ENCODE measurements around the gene ZNF275.
A peak's percentile ranks its signal among the peaks of the same experiment; 100 is the strongest.
"Not testable (repeated sequence)": the region's sequence is repeated elsewhere in the genome, so short reads cannot be mapped to it uniquely, and the experiment has no call there.

Gene ZNF275

DNA sequence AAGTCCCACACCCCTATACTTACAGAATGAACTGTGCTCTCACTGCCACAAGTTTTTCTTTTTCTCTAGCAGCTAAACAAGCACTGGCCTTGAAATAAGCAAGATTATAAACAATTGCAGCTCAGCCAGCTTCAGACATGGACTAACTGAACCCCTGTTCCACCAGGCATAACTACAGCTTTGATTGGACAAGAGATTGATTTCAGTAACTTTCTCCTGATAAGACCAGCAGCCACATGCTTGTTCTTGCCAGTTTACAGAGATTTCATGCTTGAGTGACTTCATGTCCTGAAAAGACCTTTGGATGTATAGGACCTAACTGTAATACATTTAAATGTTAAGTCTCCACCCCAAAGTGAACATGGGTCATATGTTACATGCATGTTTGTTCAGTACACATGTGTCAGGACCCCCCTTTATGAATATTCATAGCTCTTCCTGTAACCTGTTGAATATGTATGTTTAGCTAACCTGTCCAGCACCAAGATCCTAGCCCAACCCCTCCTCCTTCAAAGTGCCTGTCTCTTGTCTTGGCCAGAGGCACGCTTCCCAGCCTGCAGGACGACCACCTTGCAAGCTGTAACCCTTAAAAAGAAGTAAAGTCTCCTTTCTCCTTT is 27.9 kb downstream of the ZNF275 start:
- DNase-seq (ENCODE audit: low spot score): no peak

DNA sequence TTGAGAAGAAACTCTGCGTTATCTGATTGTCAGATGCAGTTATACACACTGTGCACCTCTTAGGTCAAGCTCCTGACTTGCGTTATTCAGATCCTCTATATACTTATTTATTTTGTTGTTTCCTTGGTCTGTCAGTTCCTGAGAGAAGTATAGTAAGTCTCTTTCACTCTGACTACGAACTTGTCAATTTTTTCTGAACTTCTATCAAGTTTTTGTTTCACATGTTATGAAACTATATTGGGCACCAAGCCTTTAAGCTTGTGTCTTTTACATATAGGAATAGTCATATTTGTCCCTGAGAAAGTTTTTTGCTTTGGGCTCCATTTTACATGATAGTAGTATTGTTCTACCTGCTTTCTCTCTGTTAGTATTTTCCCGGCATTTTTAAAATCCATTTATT is 31.7 kb downstream of the ZNF275 start:
- DNase-seq (ENCODE audit: low spot score): no peak

DNA sequence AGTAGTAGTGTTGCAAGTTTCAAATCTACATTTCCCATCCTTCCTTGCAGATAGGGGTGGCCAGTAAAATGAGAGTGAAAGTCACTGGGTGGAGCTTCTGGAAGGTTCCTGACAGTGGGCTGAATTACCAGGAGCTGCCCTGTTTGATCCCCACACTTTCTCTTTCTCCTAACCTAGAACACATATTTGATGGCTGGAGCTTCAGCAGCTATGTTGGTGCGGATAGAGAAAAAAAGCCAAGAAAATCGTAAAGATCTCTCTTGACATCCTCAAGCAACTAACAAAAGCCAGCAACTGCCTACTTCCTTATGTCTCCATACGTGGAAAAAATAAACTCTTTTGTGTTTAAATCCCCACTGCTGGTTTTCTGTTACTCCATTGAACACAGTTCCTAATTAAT is 32.2 kb downstream of the ZNF275 start:
- DNase-seq (ENCODE audit: low spot score): no peak

- DNase-seq (ENCODE audit: low spot score): no peak
Measured at GRCh38 chrX:153366878-153367538, 33.1 kb downstream of the ZNF275 start.

- no peak for DNase-seq (ENCODE audit: low spot score)
Measured at GRCh38 chrX:153370293-153371055, 36.5 kb downstream of the ZNF275 start.

DNA sequence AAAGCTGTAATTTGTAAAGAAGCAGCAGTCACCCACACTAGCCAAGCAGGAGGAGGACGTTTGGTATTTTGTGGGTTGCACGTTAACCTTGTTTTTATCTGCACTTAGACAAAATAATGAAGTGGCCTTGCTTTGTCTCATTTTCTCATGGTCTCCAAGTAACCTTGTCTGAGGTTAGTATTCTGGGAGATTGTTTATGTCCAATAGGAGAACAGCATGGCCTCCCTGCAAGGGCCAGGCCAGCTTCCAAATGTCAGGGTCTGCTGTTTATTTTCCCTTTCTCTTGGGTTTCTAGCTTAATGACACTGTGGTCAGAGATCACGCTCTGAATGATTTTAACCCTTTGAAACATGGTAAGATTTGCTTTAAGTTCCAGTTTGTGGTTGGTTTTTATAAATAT is 37.3 kb downstream of the ZNF275 start:
- no peak for DNase-seq (ENCODE audit: low spot score)

GRCh38 chrX:153372949-153373348 is 39.0 kb downstream of the ZNF275 start:
- no peak for DNase-seq (ENCODE audit: low spot score)

GRCh38 chrX:153374426-153374825 is 40.5 kb downstream of the ZNF275 start:
- DNase-seq (ENCODE audit: low spot score): no peak

DNA sequence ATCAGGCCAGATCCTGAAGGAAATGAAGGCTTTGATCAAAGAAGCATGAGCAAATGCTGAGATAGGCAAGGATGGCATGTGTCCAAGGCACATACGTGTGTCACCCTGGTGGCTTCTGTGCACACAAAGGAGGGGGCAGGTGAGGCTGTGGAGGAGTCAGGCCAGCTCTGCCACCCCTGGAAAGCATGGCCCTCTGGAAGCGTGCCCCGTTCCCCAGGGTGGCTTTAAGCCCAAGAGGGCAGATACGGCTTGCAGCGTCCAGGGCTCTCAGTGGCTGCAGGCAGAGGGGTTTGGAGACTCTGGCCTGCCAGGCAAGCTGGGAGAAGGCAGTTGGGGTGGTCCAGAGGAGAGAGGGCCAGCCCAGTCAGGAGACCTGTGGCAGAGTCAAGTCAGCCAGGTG is 41.6 kb downstream of the ZNF275 start:
- DNase-seq (ENCODE audit: low spot score): no peak

DNA sequence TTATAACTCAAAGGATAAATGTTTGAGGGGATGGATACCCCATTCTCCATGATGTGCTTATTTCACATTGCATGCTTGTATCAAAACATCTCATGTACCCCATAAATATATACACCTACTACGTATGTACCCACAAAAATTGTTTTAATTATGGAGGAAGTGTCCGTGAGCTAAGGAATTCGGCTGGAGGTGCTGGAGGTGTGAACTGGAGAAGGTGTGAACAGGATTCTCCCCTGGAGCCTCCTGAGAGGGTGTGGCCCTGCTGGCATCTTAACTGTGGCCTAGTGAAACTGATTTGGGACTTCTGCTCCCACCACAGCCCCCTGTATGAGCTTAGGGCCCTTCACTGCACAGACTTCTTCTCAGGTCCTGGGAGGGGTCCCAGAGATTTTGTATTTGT is 43.8 kb downstream of the ZNF275 start:
- DNase-seq (ENCODE audit: low spot score): no peak

- no peak for DNase-seq (ENCODE audit: low spot score)
Measured at GRCh38 chrX:153378607-153379006, 44.7 kb downstream of the ZNF275 start.

DNA sequence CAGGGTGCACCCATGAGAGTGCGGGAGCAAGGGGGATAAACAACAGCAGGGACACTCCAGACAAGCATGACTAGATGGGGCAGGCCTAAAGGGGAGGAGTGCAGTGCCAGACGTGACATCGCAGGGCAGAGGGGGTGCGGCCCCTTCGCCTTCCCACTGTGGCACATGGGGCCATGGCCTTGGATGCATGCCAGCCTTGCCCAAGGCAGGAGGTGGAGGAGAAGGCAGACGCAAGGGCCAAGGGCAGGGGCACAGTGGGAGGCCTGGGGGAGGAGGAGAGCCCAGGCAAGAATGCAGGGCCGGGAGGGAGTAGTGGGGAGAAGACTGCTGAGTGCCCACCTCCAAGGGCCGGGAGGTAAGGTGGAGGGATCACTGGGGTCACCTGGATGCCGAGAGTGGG is 45.6 kb downstream of the ZNF275 start:
- no peak for DNase-seq (ENCODE audit: low spot score)

GRCh38 chrX:153379971-153380581 is 46.1 kb downstream of the ZNF275 start:
- DNase-seq (ENCODE audit: low spot score): no peak

DNA sequence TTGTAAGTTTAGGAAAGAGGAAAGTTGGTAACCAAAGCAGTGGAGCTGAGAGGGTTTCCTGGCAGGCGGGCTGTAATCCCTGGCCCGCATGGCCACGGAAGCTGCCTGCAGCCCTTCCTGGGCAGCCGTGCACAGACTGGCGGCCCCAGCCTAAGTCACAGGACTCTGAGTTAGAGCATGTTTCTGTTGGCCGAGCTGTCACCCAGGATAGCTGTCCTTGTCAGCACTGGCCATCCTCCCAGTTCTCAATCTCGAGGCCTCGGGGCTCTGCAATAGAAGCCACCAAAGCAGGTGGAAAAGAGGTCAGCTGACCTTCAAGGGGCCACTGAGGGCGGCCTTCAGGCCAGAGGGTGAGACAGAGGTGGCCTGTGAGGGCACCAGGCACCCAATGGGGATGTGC is 46.7 kb downstream of the ZNF275 start:
- no peak for DNase-seq (ENCODE audit: low spot score)

DNA sequence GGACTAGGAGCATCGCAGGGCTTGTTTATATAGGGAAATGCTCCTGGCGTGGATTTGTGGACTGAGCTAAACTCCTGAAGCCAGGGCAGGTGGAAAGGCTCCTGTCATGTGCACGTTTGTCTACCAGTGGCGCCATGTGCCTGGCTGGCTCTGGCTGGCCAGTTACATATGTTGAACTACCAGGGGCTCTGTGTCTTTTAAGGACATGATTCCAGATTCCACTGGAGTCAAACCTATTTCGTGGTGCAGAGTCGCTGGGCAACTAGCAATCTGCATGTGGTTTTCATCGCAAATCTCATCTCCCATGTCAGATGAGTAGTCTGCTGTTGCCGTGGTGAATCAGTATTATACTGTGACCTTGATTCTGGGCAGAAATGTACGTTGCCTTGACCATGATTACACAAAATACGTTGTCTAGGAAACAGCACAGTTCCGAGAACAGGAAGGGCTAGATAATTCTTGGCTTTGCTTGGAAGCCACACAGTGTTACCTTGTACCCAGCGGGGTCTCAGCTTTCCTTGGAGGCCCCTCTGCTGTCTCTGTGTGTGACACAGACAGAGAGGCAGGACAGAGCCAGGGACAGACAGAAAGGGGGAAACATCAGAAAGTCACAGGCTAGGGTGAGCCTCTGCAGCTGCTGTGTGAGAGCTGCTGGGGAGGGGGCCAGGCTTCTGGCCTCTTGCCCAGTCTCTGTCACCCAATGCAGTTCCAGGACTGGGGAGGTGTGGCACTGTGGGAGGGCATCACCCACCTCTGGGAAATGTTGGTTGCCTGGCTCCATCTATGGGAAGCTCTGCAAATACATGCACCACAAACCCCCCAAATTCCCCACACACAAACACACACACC is 48.0 kb downstream of the ZNF275 start:
- DNase-seq (ENCODE audit: low spot score): peak; percentile 56

DNA sequence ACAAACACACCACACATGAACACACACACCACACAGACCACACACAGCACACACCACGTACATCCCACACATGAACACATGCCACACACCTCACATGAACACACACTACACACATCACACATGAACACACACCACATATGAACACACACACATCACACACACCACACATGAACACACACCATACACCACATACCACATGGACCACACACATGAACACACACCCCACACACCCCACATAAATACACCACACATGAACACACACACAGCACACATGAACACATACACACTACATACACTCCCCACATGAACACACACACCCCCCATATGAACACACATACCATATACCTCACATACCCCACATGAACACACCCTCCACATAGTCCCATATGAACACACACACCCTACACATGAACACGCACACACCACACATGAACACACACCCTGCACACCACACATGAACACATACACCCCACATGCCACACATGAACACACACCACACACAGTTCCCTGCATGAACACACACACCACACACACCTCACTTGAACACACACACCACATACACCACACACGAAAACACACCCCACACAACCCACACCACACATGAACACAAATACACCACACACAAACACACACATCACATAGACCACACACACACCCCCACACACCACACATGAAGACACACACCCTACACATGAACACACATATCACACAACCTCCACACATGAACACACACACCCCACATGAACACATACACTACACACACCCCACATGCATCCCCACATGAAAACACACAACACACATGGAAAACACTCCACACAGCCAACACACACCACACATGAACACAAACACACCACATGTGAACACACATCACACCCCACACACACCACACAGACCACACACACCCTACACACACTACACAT is 48.9 kb downstream of the ZNF275 start:
- no peak for DNase-seq (ENCODE audit: low spot score)

DNA sequence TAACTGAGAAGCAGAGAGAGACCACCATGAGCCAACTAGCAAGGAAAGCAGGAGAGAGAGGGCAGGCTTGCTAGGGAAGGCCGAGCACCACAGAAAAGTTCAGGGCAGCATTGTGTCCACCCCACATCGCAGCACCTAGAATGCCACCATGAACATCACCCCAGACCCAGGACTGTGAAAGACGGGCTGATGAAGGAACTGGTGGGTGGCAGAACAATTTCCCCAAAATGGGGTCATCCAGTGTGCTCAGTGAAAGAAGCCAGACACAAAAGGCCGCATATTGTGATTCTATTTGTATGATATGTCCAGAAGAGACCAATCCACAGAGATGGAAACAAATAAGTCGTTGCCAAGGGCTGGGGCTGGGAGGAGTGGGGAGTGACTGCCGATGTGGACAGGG is 50.4 kb downstream of the ZNF275 start:
- no peak for DNase-seq (ENCODE audit: low spot score)

DNA sequence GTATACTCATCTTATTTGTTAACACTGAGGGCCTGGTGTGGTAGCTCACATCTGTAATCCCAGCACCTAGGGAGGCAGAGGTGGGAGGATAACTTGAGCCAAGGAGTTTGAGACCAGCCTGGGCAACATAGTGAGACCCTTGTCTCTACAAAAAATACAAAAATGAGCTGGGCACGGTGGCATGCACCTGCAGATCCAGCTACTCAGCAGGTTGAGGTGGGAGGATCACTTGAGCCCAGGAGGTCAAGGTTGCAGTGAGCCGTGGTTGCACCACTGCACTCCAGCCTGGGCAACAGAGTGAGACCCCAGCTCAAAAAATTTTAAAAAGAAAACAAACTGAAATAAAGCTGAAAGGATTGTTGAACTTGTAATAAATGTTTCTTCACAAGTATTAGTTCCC is 51.0 kb downstream of the ZNF275 start:
- not testable (repeated sequence) for DNase-seq (ENCODE audit: low spot score)

DNA sequence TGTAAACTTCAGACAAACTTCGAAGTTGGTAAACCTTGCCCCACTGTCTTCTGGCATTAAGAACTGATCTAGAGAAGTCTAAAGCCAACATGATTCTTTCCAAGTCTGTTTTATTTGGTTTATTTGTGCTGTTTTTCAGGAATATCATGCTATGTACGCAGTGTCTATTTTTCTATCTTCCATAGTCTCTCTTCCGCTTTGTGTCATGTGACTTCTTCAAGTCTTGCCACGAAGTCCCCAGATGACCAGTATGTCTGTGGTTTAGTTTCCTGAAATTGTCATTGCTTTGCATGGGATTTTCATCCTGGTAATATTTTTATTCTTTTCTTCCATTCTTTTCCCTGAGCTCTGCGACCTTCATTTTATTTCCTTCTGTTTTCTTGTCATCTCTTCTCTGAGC is 52.1 kb downstream of the ZNF275 start:
- DNase-seq (ENCODE audit: low spot score): no peak

DNA sequence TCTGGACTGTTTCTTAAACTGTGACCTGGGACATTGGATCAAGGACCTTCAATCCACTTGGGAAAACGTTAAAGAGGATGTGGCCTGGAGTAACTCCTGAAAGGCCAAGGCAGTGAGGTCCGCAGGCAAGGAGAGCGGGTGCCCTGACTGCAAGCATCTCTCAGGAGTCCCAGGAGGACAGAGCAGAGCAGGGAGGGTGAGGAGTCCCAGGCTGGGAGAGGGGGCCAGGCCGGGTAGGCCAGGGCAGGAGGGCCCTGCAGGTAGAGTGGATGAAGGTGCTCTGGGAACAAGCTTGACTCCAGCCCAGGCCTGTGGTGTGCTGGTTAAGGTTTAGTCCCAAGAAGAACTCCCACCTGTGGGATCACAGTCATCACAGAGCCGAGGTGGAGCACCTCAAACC is 53.4 kb downstream of the ZNF275 start:
- DNase-seq (ENCODE audit: low spot score): no peak
